SJSA1 (cell line): ENCODE data around the gene AGPAT4. TPM values are rescaled to one million over a fixed set of nuclear protein-coding genes. Genes with fewer than 3 reads are reported as not detected.
"Not testable (repeated sequence)": the region's sequence is repeated elsewhere in the genome, so short reads cannot be mapped to it uniquely, and the experiment has no call there.

Experiments
- DNase-seq, 2 experiments: peaks; one replicate each; pipeline ENCODE4 v3.0.0-alpha.2; 2015 to 2020; ENCODE audit warnings: low spot score in 2 of 2, low read depth in 1 of 2
- H3K27ac ChIP-seq: fragments of 250-450 bp; sonication (Bioruptor Pico); 2 replicates; pipeline ENCODE4 v1.5.1; 2020; ENCODE audit warnings: mild to moderate bottlenecking, moderate library complexity
- H3K27me3 ChIP-seq: fragments of 250-450 bp; sonication (Bioruptor Pico); replicated peaks from 2 replicates; pipeline ENCODE4 v1.5.1; 2020; ENCODE audit warnings: mild to moderate bottlenecking, moderate library complexity
- H3K36me3 ChIP-seq: fragments of 250-450 bp; sonication (Bioruptor Pico); 2 replicates; pipeline ENCODE4 v1.5.1; 2020; ENCODE audit warnings: mild to moderate bottlenecking
- H3K4me1 ChIP-seq: fragments of 250-450 bp; sonication (Bioruptor Pico); replicated peaks from 2 replicates; pipeline ENCODE4 v1.6.1; 2021; ENCODE audit warnings: mild to moderate bottlenecking
- H3K4me3 ChIP-seq: fragments of 250-450 bp; sonication (Bioruptor Pico); 2 replicates; pipeline ENCODE4 v1.5.1; 2020; ENCODE audit warnings: mild to moderate bottlenecking
- H3K9me3 ChIP-seq: fragments of 250-450 bp; sonication (Bioruptor Pico); replicated peaks from 2 replicates; pipeline ENCODE4 v1.5.1; 2020; ENCODE audit warnings: mild to moderate bottlenecking
- total RNA-seq: library from RNA; depleted of rRNA; stranded (reverse); fragments of >200 nt; shearing (Covaris generic); gene quantifications from 2 replicates; pipeline ENCODE4 v1.2.3, GENCODE V29; 2014; rRNA removed

AGPAT4 gene
- 6.2 and 6.7 TPM in 2 replicates for total RNA-seq

DNA sequence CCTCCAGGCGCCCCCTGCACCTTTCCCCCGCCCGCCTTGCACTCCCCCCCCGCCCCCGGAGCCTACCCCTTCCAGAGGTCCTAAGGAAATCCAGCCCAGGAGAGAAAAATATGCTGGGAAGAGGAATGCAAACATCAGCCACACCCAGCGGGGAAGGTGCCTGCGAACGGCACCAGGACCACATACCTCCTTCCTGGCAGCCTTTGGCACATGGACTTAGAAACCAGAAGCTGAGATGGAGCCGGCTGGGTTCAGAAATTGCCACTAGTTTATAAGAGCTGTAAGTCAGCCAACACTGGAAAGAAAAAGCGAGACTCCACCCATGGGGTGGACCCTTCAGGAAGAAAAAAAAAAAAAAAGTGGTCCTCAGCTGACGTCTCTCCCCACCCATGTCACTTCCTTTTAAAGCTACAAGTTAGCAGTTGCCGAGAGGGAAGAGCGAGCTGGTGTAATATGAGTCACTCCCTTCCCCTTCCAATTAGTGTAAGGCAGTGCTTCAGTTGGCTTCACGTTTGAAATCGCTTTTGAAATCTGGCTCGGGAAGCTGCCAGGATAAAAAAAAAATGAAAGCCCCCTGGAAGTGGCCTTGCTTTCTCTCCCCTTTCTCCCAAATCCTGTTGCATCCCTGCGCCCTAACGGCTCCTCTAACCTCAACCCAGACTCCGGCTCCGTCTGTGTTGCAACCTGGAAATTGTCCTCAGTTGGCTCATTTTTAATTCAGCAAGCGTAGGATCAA is at the start of gene AGPAT4:
Gene AGPAT4, minus strand, starts transcription at position 310 of the 736 bp plus-strand sequence. CDS start 41,848 bp downstream, outside the sequence.
- no peaks in the 10 kb centered on the region for H3K9me3 ChIP-seq
- DNase-seq, result peak; percentile 82 to 94
- H3K4me1 ChIP-seq, result peaks cover 15% of the 10 kb centered on the region
- H3K4me3 ChIP-seq, result peak within 1 kb of the TSS; percentile 44
- H3K27me3 ChIP-seq, result no peaks in the 10 kb centered on the region
- H3K27ac ChIP-seq, result peak within 1 kb of the TSS; percentile 84
- H3K36me3 ChIP-seq, result peaks cover 13% of the 10 kb centered on the region; the same call in 1 of the 2 replicates

- no peaks in the 10 kb centered on the region for H3K36me3 ChIP-seq
- no peak overlapping the region for H3K4me3 ChIP-seq
- no peak for DNase-seq
- no peaks in the 10 kb centered on the region for H3K27me3 ChIP-seq
- H3K27ac ChIP-seq, result no peak overlapping the region
- no peaks in the 10 kb centered on the region for H3K4me1 ChIP-seq
- H3K9me3 ChIP-seq, result no peaks in the 10 kb centered on the region
These were observed 45.4 kb upstream of the AGPAT4 start for GRCh38 chr6:161319231-161319630.

GRCh38 chr6:161318456-161318855 is 44.6 kb upstream of the AGPAT4 start:
- no peaks in the 10 kb centered on the region for H3K36me3 ChIP-seq
- no peaks in the 10 kb centered on the region for H3K27me3 ChIP-seq
- no peak overlapping the region for H3K27ac ChIP-seq
- DNase-seq, result no peak
- no peak overlapping the region for H3K4me3 ChIP-seq
- no peaks in the 10 kb centered on the region for H3K9me3 ChIP-seq
- H3K4me1 ChIP-seq, result no peaks in the 10 kb centered on the region

DNA sequence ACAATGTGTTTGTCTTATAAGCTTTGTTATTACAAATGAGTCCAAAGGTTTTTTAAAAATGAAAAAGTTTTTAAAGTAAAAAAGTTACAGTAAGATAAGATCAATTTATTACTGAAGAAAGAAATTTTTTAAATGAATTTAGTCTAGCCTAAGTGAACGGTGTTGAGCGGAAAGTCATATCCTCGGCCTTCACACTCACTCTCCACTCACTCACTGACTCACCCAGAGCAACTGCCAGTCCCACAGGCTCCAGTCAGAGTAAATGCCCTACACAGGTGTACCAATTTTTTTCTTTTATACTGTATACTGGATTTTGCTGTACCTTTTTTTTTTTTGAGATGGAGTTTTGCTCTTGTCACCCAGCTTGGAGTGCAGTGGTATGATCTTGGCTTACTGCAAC is 42.7 kb upstream of the AGPAT4 start:
- no peaks in the 10 kb centered on the region for H3K9me3 ChIP-seq
- no peak overlapping the region for H3K27ac ChIP-seq
- no peaks in the 10 kb centered on the region for H3K27me3 ChIP-seq
- no peak overlapping the region for H3K4me3 ChIP-seq
- DNase-seq, result no peak
- H3K36me3 ChIP-seq, result no peaks in the 10 kb centered on the region
- H3K4me1 ChIP-seq, result no peaks in the 10 kb centered on the region

GRCh38 chr6:161315246-161315917 is 41.5 kb upstream of the AGPAT4 start:
- H3K27ac ChIP-seq, H3K4me3 ChIP-seq, H3K4me1 ChIP-seq, H3K9me3 ChIP-seq, DNase-seq, H3K27me3 ChIP-seq, H3K36me3 ChIP-seq: not testable (repeated sequence)

GRCh38 chr6:161314541-161315245 is 40.8 kb upstream of the AGPAT4 start:
- H3K4me3 ChIP-seq, H3K9me3 ChIP-seq, H3K36me3 ChIP-seq, H3K27me3 ChIP-seq, DNase-seq, H3K27ac ChIP-seq, H3K4me1 ChIP-seq: not testable (repeated sequence)

GRCh38 chr6:161313940-161314509 is 40.2 kb upstream of the AGPAT4 start:
- Histone ChIP-seq H3K4me1 (no peaks in the 10 kb centered on the region), H3K9me3 (no peaks in the 10 kb centered on the region), H3K27ac (no peak overlapping the region), H3K27me3 (no peaks in the 10 kb centered on the region), H3K4me3 (no peak overlapping the region), H3K36me3 (no peaks in the 10 kb centered on the region)
- DNase-seq, result no peak

- DNase-seq, H3K4me3 ChIP-seq, H3K27ac ChIP-seq, H3K36me3 ChIP-seq, H3K9me3 ChIP-seq, H3K4me1 ChIP-seq, H3K27me3 ChIP-seq: not testable (repeated sequence)
These were observed 39.6 kb upstream of the AGPAT4 start for GRCh38 chr6:161313475-161313874.

GRCh38 chr6:161309774-161310173 is 35.9 kb upstream of the AGPAT4 start:
- H3K9me3 ChIP-seq, H3K4me3 ChIP-seq: not testable (repeated sequence)

GRCh38 chr6:161308075-161308655 is 34.3 kb upstream of the AGPAT4 start:
- no peaks in the 10 kb centered on the region for H3K4me1 ChIP-seq
- DNase-seq, result no peak

More at GRCh38 chr6:161309774-161310173, 35.9 kb upstream of the AGPAT4 start:
- not testable (repeated sequence) for H3K27me3 ChIP-seq, H3K27ac ChIP-seq, H3K4me1 ChIP-seq, DNase-seq, H3K36me3 ChIP-seq

DNA sequence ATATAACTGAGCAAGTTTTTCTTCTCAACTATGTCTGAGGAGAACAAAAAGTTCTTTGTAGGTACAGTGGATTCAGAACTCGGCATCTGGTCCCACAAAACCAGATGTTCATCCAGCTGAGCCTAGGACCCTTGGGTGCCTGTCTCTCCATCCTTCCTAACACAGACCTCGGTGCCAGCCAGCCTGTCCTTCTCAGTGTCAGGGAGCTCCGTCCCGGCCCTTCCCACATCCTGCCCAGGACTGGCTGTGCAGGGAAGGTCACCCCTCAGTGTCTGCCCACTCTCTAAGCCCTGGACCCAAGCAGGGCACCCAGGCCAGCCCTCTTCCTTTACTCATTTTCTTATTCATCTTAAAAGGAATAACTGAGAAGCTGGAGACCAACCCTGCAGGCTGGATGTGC is 32.0 kb upstream of the AGPAT4 start:
- Histone ChIP-seq H3K27ac (no peak overlapping the region), H3K36me3 (no peaks in the 10 kb centered on the region), H3K4me3 (no peak overlapping the region), H3K4me1 (no peaks in the 10 kb centered on the region), H3K9me3 (no peaks in the 10 kb centered on the region), H3K27me3 (no peaks in the 10 kb centered on the region)
- DNase-seq, result no peak

More at GRCh38 chr6:161308075-161308655, 34.3 kb upstream of the AGPAT4 start:
- H3K36me3 ChIP-seq, result no peaks in the 10 kb centered on the region
- no peak overlapping the region for H3K4me3 ChIP-seq
- H3K27ac ChIP-seq, result no peak overlapping the region
- no peaks in the 10 kb centered on the region for H3K27me3 ChIP-seq
- no peaks in the 10 kb centered on the region for H3K9me3 ChIP-seq

DNA sequence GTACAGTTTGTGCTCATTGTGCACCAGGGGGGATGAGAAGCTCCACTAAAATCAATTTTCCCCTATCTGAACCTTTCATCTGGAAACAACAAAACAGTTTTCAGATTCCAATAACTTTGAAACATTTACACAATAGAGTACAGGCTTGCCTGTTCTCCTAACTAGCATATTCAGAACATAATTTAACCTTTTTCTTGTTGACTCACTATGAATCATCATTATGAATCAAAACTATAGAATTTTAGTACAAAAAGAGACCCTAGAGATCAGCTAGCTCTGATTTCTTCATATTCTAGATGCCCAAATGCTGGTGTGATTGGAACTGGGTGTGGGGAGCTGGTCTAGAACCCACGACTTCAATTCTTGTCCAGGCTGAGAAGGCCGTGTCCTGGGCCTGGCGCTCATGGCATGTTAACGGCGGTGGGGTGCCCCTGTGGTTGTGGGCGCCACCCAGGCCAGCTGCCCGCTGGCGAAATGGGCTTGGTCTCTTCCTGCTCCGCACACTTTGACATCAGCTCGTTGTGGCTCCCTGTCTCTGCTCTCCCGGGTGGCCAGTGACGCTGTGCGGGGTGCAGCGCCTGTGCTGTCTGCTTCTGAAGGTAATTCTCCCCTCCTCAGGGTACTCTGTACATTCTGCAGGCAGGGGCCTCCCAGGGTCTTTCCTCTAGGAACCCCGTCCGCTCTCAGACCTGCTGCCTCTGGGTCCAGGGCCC is 29.9 kb upstream of the AGPAT4 start:
- no peak for DNase-seq
- H3K27me3 ChIP-seq, result no peaks in the 10 kb centered on the region
- H3K27ac ChIP-seq, result no peak overlapping the region
- H3K4me1 ChIP-seq, result no peaks in the 10 kb centered on the region
- no peaks in the 10 kb centered on the region for H3K36me3 ChIP-seq
- H3K9me3 ChIP-seq, result no peaks in the 10 kb centered on the region
- no peak overlapping the region for H3K4me3 ChIP-seq

DNA sequence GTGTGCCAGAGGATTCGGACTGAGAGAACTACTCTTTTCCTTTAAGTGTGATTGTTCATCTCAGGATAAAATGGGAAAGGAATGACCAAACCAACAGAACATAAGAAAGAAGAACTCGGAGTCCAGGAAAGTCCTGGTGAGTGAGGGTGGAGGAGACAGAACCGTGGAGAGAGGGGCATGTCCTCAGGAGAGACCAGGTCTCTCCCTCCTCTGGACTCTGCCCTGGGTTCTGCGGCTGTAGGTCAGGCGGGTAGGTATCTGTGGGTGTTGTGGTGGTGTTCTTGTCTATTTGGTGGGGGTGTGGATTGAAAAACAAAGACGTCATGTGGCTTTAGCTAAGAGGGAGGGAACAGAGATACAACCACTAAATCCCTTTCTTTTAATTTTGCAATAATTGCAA is 29.1 kb upstream of the AGPAT4 start:
- H3K36me3 ChIP-seq, result no peaks in the 10 kb centered on the region
- no peaks in the 10 kb centered on the region for H3K9me3 ChIP-seq
- H3K27me3 ChIP-seq, result no peaks in the 10 kb centered on the region
- no peak overlapping the region for H3K27ac ChIP-seq
- DNase-seq, result no peak
- no peak overlapping the region for H3K4me3 ChIP-seq
- no peaks in the 10 kb centered on the region for H3K4me1 ChIP-seq
